NCI-H526 (cell line): ENCODE results near the gene TMEM74B.
A peak's percentile ranks its signal among the peaks of the same experiment; 100 is the strongest.

Source experiments
- DNase-seq, 2 experiments: peaks; one replicate each; lab custom pipeline; 2025; lab: John Stamatoyannopoulos, UW

TMEM74B gene

DNA sequence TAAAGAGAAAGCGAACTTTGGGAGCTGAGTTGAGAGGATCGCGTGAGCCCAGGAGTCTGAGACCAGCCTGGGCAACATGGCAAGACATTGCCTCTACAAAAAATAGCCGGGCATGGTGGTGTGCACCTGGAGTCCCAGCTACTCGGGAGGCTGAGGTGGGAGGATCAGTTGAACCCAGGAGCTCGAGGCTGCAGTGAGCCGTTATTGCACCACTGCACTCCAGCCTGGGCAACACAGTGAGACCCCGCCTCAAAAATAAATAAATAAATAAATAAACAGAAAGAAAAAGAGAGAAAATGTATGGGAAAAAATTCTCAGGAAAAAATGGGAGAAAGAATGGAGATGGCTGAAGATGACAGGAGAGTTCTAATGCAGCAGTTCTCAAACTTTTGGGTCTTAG, 21.0 kb upstream of the TMEM74B start:
- DNase-seq: no peak

DNA sequence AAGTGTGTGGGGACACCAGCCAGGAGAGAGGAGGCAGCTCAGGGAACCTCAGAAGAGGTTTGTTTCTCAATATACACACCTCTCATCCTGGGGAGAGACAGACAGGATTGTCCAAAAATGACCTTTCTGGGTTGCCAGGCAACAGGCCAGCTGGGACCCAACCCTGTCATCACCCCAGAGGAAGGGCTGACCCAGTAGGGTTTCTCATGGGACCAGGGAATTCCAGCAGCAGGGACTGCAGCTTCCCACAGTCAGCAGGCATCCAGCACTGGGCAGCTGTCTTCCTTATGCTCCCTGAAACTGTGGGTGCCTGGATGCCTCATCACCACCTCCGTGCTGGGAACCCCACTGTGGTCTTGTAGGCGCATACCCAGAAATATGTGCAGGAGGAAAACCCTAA, 19.8 kb upstream of the TMEM74B start:
- no peak for DNase-seq

GRCh38 chr20:1204113-1204512, 19.3 kb upstream of the TMEM74B start:
- DNase-seq: no peak

DNA sequence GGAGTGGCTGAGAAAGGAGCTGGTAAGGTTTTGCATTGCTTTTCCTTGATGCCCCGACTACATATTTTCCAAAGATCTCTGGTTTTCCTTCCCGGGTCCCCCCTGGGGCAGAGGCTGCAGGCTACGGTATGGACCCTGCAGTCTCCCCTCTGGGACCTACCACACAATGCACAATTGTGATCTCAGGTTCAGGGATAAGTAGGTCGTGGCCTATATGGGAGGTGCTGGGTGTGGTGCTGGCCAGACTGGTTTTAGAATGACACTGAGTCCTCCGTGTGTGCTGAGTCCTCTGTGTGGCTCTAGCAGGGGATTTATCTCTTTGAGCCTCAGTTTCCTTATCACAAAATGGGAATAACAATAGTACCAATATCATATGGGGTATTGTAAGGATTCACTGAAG, 18.8 kb upstream of the TMEM74B start:
- no peak for DNase-seq

DNA sequence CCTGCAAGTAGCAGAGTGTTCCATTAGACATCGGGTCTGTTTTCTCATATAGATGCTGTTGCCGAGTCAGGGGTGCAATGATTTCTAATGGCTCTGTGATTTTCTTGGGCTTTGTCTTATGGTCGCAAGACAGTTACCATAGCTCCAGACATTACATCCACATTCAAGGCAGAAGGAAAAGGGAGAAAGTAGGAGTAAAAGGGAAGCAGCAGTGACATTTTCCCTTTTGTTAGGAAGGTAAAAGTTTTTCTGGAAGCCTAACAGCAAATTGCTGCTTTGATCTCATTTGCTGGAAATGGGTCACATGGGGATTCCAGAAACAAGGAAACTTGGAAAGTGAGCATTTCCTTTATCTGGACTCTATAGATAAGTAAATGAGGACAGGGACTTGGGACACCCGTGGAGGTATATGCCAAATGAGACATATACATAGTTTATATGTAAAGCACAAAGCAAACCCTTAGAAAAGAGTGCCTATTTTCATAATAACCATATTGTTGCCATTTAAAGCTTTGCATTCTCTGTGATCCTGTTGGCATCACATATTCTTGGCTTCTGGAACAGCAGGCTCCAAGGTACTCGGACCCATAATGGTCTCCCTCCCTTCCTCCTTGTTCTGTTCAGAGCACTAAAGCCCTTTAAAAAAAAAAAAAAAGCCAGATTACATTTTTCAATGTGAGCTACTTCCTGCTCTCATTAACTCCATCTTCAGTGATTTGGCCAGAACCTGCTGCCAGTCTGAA, 18.2 kb upstream of the TMEM74B start, which contains the start of gene C20orf202:
Gene C20orf202, plus strand, starts transcription at position 693 of the 743 bp plus-strand sequence. CDS start 132 bp downstream, outside the sequence.
- DNase-seq: no peak

DNA sequence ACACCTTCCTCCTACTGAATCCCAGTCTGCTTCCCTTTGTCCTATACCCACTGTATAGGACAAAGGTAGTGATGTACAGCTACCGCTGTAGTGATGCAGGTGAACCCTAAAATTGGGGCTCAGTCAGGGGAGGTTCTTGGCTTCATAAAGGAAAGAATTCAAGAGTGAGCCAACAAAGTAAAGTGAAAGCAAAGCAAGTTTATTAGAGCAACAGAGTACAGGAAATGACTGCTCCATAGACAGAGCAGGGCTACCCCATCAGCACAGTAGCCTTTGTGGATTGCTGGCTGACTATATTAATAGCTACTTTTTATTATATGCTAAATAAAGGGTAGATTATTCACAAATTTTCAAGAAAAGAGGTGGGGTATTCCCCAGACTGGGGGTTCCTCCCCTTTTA, 15.2 kb upstream of the TMEM74B start:
- DNase-seq: no peak

- DNase-seq: no peak
Measured at GRCh38 chr20:1199212-1199873, 14.6 kb upstream of the TMEM74B start.

- DNase-seq: no peak
Measured at GRCh38 chr20:1198751-1199150, 14.0 kb upstream of the TMEM74B start.

GRCh38 chr20:1197801-1198200, 13.0 kb upstream of the TMEM74B start:
- DNase-seq: no peak

GRCh38 chr20:1196634-1197033, 11.9 kb upstream of the TMEM74B start:
- no peak for DNase-seq

DNA sequence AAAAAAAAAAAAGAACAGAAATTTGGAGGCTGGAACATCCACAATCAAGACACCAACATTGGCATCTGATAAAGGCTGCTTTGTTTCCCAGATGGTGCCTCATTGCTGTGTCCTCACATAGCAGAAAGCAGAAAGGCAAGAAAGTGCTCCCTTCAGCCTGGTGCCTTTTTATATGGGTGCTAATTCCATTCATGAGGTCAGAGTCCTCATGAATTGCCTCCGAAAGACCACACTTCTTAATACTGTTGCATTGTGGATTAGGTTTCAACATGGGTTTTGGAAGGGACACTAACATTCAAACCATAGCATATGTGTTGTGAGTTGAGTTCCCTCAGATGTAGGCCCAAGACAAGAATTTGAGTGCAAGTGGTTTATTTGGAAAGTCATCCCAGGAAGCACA, 10.4 kb upstream of the TMEM74B start:
- DNase-seq: no peak

- no peak for DNase-seq
Measured at GRCh38 chr20:1191299-1191698, 6.5 kb upstream of the TMEM74B start.

DNA sequence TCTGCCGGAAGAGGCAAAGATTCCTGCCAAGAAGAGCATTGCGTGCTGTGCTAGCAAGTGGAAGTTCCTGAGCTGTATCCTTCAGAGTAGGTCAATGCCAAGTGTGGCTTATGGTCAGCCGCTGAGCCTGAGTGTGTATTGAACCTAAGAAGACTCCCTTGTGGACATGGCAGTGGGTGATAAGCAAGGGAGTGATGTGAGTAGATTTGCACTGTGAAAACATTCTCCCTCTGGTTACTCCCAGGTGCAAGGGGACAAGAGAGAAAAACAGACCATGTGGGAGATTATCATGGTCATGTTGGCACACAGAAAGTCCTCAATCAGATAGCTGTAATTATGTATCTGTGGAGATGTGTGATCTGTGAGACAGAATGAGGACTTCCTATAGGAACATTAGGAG, 6.1 kb upstream of the TMEM74B start:
- no peak for DNase-seq

DNA sequence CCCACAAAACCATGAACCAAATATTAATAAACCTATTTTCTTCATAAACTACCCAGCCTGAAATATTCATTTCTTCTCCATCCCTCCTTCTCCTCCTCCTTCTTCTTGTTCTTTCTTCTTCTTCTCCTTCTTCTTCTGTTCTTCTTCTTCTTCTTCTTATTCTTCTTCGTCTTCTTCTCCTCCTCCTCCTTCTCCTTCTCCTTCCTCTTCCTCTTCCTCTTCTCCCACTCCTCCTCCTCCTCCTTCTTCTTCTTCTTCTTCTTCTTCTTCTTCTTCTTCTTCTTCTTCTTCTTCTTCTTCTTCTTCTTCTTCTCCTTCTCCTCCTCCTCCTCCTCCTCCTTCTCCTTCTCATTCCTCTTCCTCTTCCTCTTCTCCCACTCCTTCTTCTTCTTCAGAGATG, 5.0 kb upstream of the TMEM74B start:
- no peak for DNase-seq

GRCh38 chr20:1188347-1188746, 3.6 kb upstream of the TMEM74B start:
- DNase-seq: no peak

DNA sequence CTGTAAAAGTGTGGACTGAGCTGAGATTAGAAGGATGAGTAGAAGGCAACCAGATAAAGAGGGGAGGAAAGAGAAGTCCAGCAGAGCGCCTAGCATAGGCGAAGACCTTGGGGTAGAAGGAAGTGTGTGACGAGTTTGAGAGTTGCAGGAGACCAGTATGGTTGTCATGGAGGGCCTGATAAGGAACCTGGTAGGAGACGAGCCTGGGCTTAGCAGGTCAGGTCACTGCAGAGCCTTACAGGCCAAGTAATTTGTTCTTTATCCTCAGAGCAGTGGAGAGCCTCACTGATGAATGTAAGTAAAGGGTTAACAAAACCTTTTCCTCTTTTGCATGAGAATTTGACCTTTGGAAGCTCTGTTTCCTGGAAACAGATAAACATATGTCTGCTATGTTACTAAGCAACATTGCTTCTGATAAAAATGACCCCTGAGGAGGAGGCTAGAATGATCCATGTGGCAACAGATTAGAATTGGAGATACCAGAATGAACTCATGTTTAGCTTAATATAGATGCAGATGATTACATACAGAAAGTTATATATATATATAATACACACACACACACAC, 2.9 kb upstream of the TMEM74B start:
- DNase-seq: peak; percentile 71 to 88

DNA sequence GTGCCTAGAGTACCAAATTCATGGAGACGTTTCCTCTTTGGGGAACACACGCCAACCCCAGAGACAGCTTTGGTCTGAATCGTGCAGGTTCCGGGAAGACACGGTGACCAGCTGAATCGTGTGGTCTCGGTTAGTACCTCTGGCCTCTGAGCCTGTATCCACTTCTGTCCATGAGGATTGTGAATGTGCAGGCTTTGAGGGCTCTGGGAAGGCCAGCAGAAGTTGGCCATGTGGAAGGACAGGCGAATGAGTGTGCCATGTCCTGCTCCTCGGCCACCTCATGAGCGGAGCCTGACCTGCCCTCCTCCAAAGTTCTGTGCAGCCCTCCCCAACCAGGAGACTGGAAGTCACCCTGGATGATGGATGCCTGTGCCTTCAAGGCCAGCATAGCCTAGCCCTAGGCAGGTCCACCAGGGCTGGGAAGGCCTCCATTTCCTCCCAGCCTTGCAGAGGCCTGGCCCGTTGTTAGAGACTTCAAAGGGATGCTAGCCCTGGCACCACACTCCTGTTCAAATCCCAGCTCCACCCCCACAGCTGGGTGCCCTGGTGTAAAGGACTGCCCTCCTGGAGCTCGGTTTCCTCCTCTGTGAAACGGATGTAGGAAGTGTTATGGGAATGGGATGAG, 1.7 kb upstream of the TMEM74B start:
- DNase-seq: peak in 1 of 2 experiments; percentile 20

DNA sequence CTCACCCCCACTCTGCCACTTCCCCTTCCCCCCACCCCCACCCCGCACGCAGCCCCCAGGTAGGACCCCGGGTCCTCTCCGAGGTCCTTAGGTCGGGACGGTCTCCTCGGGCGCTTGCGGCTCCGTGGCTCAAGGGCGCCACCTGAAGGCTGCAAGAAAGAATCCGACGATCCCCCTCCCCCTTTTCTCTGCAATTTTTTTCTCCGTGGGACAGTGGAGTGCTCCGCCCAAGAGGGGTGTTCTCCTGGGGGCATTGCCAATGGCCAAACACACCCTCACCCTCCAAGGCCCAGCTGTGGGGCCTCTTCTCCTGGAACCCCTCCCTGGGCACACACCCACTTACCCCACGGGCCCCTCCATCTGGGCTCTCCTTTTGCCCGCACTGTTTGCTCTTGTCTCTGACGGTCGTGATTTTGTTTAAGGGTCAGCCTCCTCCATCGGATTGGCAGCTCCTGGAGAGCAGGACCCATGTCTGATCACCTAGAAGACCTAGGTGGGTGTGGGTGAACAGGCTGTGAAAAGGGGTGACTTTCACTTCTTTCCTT, 1.1 kb upstream of the TMEM74B start:
- DNase-seq: peak; percentile 73 to 88

- peak; percentile 47 to 88 for DNase-seq
Measured at GRCh38 chr20:1185316-1185741, 548 bp upstream of the TMEM74B start.

- DNase-seq: no peak
Measured at GRCh38 chr20:1184260-1184637, 532 bp downstream of the TMEM74B start.

- DNase-seq: no peak
Measured at GRCh38 chr20:1183153-1183552, 1.6 kb downstream of the TMEM74B start.

DNA sequence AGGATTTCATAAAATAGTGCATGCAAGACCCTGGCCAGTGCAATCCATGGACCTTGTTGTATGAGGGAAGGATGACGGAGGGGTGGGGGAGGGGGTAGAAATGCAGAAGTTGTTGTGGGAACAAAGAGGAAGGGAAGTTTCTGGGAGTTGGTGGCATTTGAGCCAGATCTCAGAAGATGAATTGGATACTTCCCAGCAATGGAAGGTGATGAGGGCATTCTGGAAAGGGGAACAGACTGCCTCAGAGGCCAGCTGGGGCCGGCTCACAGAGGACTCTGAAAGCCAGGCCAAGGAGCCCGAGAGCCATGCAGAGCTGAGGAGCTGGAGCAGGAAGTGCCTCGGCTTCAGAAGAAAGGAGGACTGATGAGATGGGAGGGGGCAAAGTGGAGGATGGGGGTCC, 2.7 kb downstream of the TMEM74B start:
- DNase-seq: no peak

- no peak for DNase-seq
Measured at GRCh38 chr20:1180949-1181348, 3.8 kb downstream of the TMEM74B start.
